ENCODE results near the gene TSSK6.

GRCh38 chr19:19551853-19552192, 36.5 kb upstream of the TSSK6 start:
- TF ChIP-seq CTCF (conservative IDR thresholded peaks at IDR 0.05; ENCODE audit: low read depth, low read length) = no peak
- no peak for TF ChIP-seq FOS (IDR thresholded peaks at IDR 0.05; ENCODE audit: low read depth, low read length)
- TF ChIP-seq RFX5 (IDR thresholded peaks at IDR 0.05; ENCODE audit: low read depth, low read length) = no peak
- TF ChIP-seq RAD21 (IDR thresholded peaks at IDR 0.05; ENCODE audit: low read length) = no peak
- TF ChIP-seq ELK1 (IDR thresholded peaks at IDR 0.05; ENCODE audit: borderline replicate concordance, low read depth, low read length) = no peak
- no peak for TF ChIP-seq USF2 (IDR thresholded peaks at IDR 0.05; ENCODE audit: low read depth, low read length)

Data from IMR-90 (cell line).